Fibroblast of lung (primary cell): ENCODE measurements around the gene SIRT4. TPM values are rescaled to one million over a fixed set of nuclear protein-coding genes. Genes with fewer than 3 reads are reported as not detected.

Experiments
- DNase-seq, 2 donors: peaks; one replicate each; pipeline versions ENCODE4 v3.0.0 to v3.0.0-alpha.2; 2010; ENCODE audit warnings: low read depth in 2 of 2
- H2AFZ ChIP-seq: 2 replicates; pipeline ENCODE4 v1.5.1; 2012; ENCODE audit warnings: low read length, control low read depth, inconsistent platforms
- H3K27ac ChIP-seq: 2 replicates; pipeline ENCODE4 v1.5.1; 2011; ENCODE audit warnings: low read length, control low read depth; ENCODE audit not compliant: insufficient read depth
- H3K27me3 ChIP-seq: 2 replicates; pipeline ENCODE4 v1.5.1; 2011; ENCODE audit warnings: mild to moderate bottlenecking, low read length; ENCODE audit not compliant: control insufficient read depth, insufficient read depth
- H3K36me3 ChIP-seq: 2 replicates; pipeline ENCODE4 v1.5.1; 2011; ENCODE audit warnings: low read length; ENCODE audit not compliant: control insufficient read depth, insufficient read depth
- H3K4me1 ChIP-seq: 2 replicates; pipeline ENCODE4 v1.5.1; 2011; ENCODE audit warnings: low read length; ENCODE audit not compliant: control insufficient read depth, insufficient read depth; ENCODE audit errors: extremely low read depth
- H3K4me2 ChIP-seq: 2 replicates; pipeline ENCODE4 v1.5.1; 2011; ENCODE audit warnings: low read length, control low read depth; ENCODE audit not compliant: insufficient read depth; ENCODE audit errors: extremely low read depth
- H3K4me3 ChIP-seq, 4 experiments: fragments of 200-600 bp in 1 of 4; sonication (generic) in 1 of 4; replicated peaks in 1 of 4; 2 replicates each; pipeline ENCODE4 v1.5.1; 2011 to 2016; ENCODE audit warnings: low read length in 4 of 4, low read depth in 3 of 4, mild to moderate bottlenecking in 3 of 4, control low read depth in 2 of 4, inconsistent platforms in 1 of 4, mixed read lengths in 1 of 4; ENCODE audit not compliant: insufficient read depth in 1 of 4; ENCODE audit errors: control extremely low read depth in 1 of 4
- H3K79me2 ChIP-seq: 2 replicates; pipeline ENCODE4 v1.5.1; 2012; ENCODE audit warnings: mild to moderate bottlenecking, low read length, inconsistent platforms; ENCODE audit not compliant: control insufficient read depth, insufficient read depth
- H3K9ac ChIP-seq: 2 replicates; pipeline ENCODE4 v1.5.1; 2011; ENCODE audit warnings: mild to moderate bottlenecking, low read length, control low read depth; ENCODE audit not compliant: insufficient read depth
- H3K9me3 ChIP-seq: 2 replicates; pipeline ENCODE4 v1.5.1; 2012; ENCODE audit warnings: low read depth, low read length; ENCODE audit not compliant: control insufficient read depth, insufficient read depth
- H4K20me1 ChIP-seq: 2 replicates; pipeline ENCODE4 v1.5.1; 2011; ENCODE audit warnings: low read length; ENCODE audit not compliant: control insufficient read depth, insufficient read depth; ENCODE audit errors: extremely low read depth
- CTCF ChIP-seq, 2 donors: IDR thresholded peaks in 1 of 2; conservative IDR thresholded peaks in 1 of 2; 1 replicate in 1 of 2; 2 replicates in 1 of 2; pipeline ENCODE4 v1.5.1; 2011 to 2012; ENCODE audit warnings: low read length in 2 of 2, control low read depth in 1 of 2, inconsistent platforms in 1 of 2, low read depth in 1 of 2, mild to moderate bottlenecking in 1 of 2
- EZH2 ChIP-seq: IDR thresholded peaks from 2 replicates; pipeline ENCODE4 v1.5.1; 2012; ENCODE audit warnings: low read length, control low read depth, mild to moderate bottlenecking; ENCODE audit errors: missing control alignments
- polyA plus RNA-seq, 2 donors: library from polyadenylated mRNA; depleted of rRNA in 1 of 2; stranded (reverse) in 1 of 2; unstranded in 1 of 2; fragments of >200 nt; gene quantifications; 2 replicates each; pipeline ENCODE4 v1.2.1, GENCODE V29; 2011 to 2012; ENCODE audit warnings: missing spikeins in 1 of 2
- total RNA-seq: library from RNA; depleted of rRNA; stranded (reverse); fragments of >200 nt; gene quantifications from 2 replicates; pipeline ENCODE4 v1.2.1, GENCODE V29; 2014

The SIRT4 gene
- total and polyA plus RNA-seq, 2 donors (not counting 1 experiment from before 2014, with no cell fraction given) = 1.2 to 2.5 TPM

- Histone ChIP-seq H3K79me2 (peaks cover 28% of the 10 kb centered on the region), H3K9ac (no peak overlapping the region), H3K36me3 (no peaks in the 10 kb centered on the region), H3K27ac (no peak overlapping the region), H2AFZ (no peak overlapping the region), H4K20me1 (no peaks in the 10 kb centered on the region), H3K4me1 (peaks cover 3% of the 10 kb centered on the region), H3K9me3 (no peaks in the 10 kb centered on the region), H3K4me3 (no peak overlapping the region), H3K27me3 (no peaks in the 10 kb centered on the region), H3K4me2 (no peak overlapping the region)
- DNase-seq = no peak
- TF ChIP-seq CTCF (conservative IDR thresholded peaks at IDR 0.05 in 1 of 2, IDR thresholded peaks at IDR 0.05 in 1 of 2; ENCODE audit: low read depth in 1 of 2, low read length in 2 of 2) = no peak
- no peak for TF ChIP-seq EZH2
Observed at GRCh38 chr12:120267736-120268135, 34.4 kb upstream of the SIRT4 start.

GRCh38 chr12:120276734-120277133 is 25.4 kb upstream of the SIRT4 start:
- Histone ChIP-seq H3K36me3 (no peaks in the 10 kb centered on the region), H3K9ac (no peak overlapping the region), H3K27ac (no peak overlapping the region), H3K79me2 (no peaks in the 10 kb centered on the region), H3K4me2 (no peak overlapping the region), H3K4me3 (no peak overlapping the region), H2AFZ (no peak overlapping the region), H3K4me1 (no peaks in the 10 kb centered on the region), H3K9me3 (no peaks in the 10 kb centered on the region), H4K20me1 (no peaks in the 10 kb centered on the region), H3K27me3 (no peaks in the 10 kb centered on the region)
- DNase-seq = peak in 1 of 2 donors; percentile 35
- TF ChIP-seq EZH2 (no peak), CTCF (conservative IDR thresholded peaks at IDR 0.05 in 1 of 2, IDR thresholded peaks at IDR 0.05 in 1 of 2; ENCODE audit: low read depth in 1 of 2, low read length in 2 of 2) (no peak)

- no peak overlapping the region for H3K9ac ChIP-seq
- H3K27ac ChIP-seq = no peak overlapping the region
- H2AFZ ChIP-seq = no peak overlapping the region
- no peaks in the 10 kb centered on the region for H3K9me3 ChIP-seq
- no peak overlapping the region for H3K4me2 ChIP-seq
- H3K79me2 ChIP-seq = no peaks in the 10 kb centered on the region
- H3K4me3 ChIP-seq = no peak overlapping the region
- TF ChIP-seq CTCF (conservative IDR thresholded peaks at IDR 0.05 in 1 of 2, IDR thresholded peaks at IDR 0.05 in 1 of 2; ENCODE audit: low read depth in 1 of 2, low read length in 2 of 2) (no peak), EZH2 (no peak)
- H3K36me3 ChIP-seq = no peaks in the 10 kb centered on the region
- no peak for DNase-seq
- no peaks in the 10 kb centered on the region for H3K4me1 ChIP-seq
- H3K27me3 ChIP-seq = no peaks in the 10 kb centered on the region
- no peaks in the 10 kb centered on the region for H4K20me1 ChIP-seq
Observed at GRCh38 chr12:120278137-120279069, 23.7 kb upstream of the SIRT4 start.
